SU-DHL-6 (cell line): ENCODE results near the gene ERI2.

Experiments
- EZH2phosphoT487 ChIP-seq: fragments of 200-600 bp; sonication (generic), shearing (Covaris generic); conservative IDR thresholded peaks from 2 replicates; pipeline ENCODE4 v1.6.1; 2018; ENCODE audit warnings: mild to moderate bottlenecking, antibody characterized with exemption, low read length, moderate library complexity, mixed read lengths
- TF ChIP-seq, protein P1 (sequence below): fragments of 200-600 bp; sonication (generic); IDR thresholded peaks from one replicate; pipeline ENCODE4 v1.5.1; 2017; ENCODE audit warnings: antibody characterized with exemption, mild to moderate bottlenecking, low read length, moderate library complexity; ENCODE audit not compliant: insufficient read depth, poor library complexity, severe bottlenecking

DNA sequence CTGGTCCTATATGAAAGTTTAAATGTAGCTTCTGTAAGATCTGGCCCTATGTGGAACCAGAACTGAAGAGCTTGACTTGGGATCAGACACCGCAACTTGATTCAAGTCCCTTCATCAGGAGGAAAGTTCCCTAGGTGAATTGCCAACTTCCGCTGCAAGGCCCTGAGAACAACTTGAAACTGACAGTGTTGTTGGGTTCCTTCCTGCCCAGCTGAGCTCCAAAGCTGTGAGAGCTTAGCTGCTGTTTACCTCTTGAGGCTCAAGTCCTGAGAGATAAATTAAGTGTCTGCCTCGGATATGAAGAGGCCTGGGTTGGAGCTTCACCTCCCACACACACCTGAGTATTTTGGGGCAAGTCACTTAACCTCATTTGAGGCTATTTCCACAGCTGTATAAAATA, 44.7 kb upstream of the ERI2 start:
- TF ChIP-seq, protein P1, sequence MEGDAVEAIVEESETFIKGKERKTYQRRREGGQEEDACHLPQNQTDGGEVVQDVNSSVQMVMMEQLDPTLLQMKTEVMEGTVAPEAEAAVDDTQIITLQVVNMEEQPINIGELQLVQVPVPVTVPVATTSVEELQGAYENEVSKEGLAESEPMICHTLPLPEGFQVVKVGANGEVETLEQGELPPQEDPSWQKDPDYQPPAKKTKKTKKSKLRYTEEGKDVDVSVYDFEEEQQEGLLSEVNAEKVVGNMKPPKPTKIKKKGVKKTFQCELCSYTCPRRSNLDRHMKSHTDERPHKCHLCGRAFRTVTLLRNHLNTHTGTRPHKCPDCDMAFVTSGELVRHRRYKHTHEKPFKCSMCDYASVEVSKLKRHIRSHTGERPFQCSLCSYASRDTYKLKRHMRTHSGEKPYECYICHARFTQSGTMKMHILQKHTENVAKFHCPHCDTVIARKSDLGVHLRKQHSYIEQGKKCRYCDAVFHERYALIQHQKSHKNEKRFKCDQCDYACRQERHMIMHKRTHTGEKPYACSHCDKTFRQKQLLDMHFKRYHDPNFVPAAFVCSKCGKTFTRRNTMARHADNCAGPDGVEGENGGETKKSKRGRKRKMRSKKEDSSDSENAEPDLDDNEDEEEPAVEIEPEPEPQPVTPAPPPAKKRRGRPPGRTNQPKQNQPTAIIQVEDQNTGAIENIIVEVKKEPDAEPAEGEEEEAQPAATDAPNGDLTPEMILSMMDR = no peak
- TF ChIP-seq EZH2phosphoT487 = no peak
